Mesenchymal stem cell (in vitro differentiated cells and primary cell): ENCODE results near the gene MACO1.

Source experiments
- DNase-seq: peaks from one replicate; pipeline ENCODE4 v3.0.0-alpha.2; 2013
- H2AFZ ChIP-seq: one replicate; pipeline ENCODE4 v1.6.1; 2013; ENCODE audit warnings: low read depth, mild to moderate bottlenecking, control low read depth, inconsistent platforms, low read length, moderate library complexity
- H2AK5ac ChIP-seq: 2 replicates; pipeline ENCODE4 v1.6.1; 2013; ENCODE audit warnings: low read length, moderate library complexity, mild to moderate bottlenecking, inconsistent platforms; ENCODE audit not compliant: severe bottlenecking
- H2BK120ac ChIP-seq: one replicate; pipeline ENCODE4 v1.6.1; 2013; ENCODE audit warnings: low read depth, mild to moderate bottlenecking, inconsistent platforms, low read length, moderate library complexity
- H2BK12ac ChIP-seq, 2 experiments: one replicate each; pipeline ENCODE4 v1.6.1; 2013; ENCODE audit warnings: inconsistent platforms in 2 of 2, low read length in 2 of 2, mild to moderate bottlenecking in 2 of 2, moderate library complexity in 2 of 2, control low read depth in 1 of 2
- H2BK15ac ChIP-seq: one replicate; pipeline ENCODE4 v1.6.1; 2013; ENCODE audit warnings: mild to moderate bottlenecking, low read depth, inconsistent platforms; ENCODE audit not compliant: poor library complexity, severe bottlenecking
- H2BK5ac ChIP-seq: 2 replicates; pipeline ENCODE4 v1.6.1; 2013; ENCODE audit warnings: low read depth, mild to moderate bottlenecking, low read length, control low read depth, inconsistent platforms; ENCODE audit not compliant: poor library complexity, severe bottlenecking
- H3K14ac ChIP-seq, 2 experiments: one replicate each; pipeline ENCODE4 v1.6.1; 2013; ENCODE audit warnings: inconsistent platforms in 2 of 2, low read length in 2 of 2, control low read depth in 1 of 2, mild to moderate bottlenecking in 1 of 2, moderate library complexity in 1 of 2
- H3K18ac ChIP-seq, 2 experiments: one replicate each; pipeline ENCODE4 v1.6.1; 2013; ENCODE audit warnings: inconsistent platforms in 2 of 2, low read length in 2 of 2, control low read depth in 1 of 2, low read depth in 1 of 2, mild to moderate bottlenecking in 1 of 2
- H3K23ac ChIP-seq, 2 experiments: one replicate each; pipeline ENCODE4 v1.6.1; 2013; ENCODE audit warnings: inconsistent platforms in 2 of 2, low read length in 2 of 2, mild to moderate bottlenecking in 2 of 2, moderate library complexity in 2 of 2, control low read depth in 1 of 2
- H3K27ac ChIP-seq: 2 replicates; pipeline ENCODE4 v1.5.1; 2013; ENCODE audit warnings: mild to moderate bottlenecking, moderate library complexity, low read length, control low read depth, inconsistent platforms; ENCODE audit not compliant: poor library complexity, severe bottlenecking
- H3K27me3 ChIP-seq, 2 experiments: 2 replicates each; pipeline versions ENCODE4 v1.6.1 to v1.7.0; 2013; ENCODE audit warnings: low read length in 2 of 2, mild to moderate bottlenecking in 2 of 2, moderate library complexity in 2 of 2, control low read depth in 1 of 2, inconsistent platforms in 1 of 2; ENCODE audit not compliant: control insufficient read depth in 1 of 2, insufficient read depth in 1 of 2
- H3K36me3 ChIP-seq, 2 experiments: 2 replicates each; pipeline versions ENCODE4 v1.6.1 to v1.7.0; 2013; ENCODE audit warnings: low read length in 2 of 2, control low read depth in 1 of 2, inconsistent platforms in 1 of 2, low read depth in 1 of 2, mild to moderate bottlenecking in 1 of 2; ENCODE audit not compliant: insufficient read depth in 2 of 2, control insufficient read depth in 1 of 2
- H3K4ac ChIP-seq, 2 experiments: one replicate each; pipeline ENCODE4 v1.6.1; 2013; ENCODE audit warnings: inconsistent platforms in 2 of 2, low read length in 2 of 2, mild to moderate bottlenecking in 2 of 2, moderate library complexity in 2 of 2, control low read depth in 1 of 2, low read depth in 1 of 2
- H3K4me1 ChIP-seq: 2 replicates; pipeline ENCODE4 v1.6.1; 2013; ENCODE audit warnings: low read depth, low read length, control low read depth; ENCODE audit not compliant: control insufficient read depth, insufficient read depth
- H3K4me2 ChIP-seq: 2 replicates; pipeline ENCODE4 v1.6.1; 2013; ENCODE audit warnings: low read length, mild to moderate bottlenecking, inconsistent platforms; ENCODE audit not compliant: poor library complexity, severe bottlenecking
- H3K4me3 ChIP-seq, 2 experiments: 2 replicates each; pipeline versions ENCODE4 v1.5.1 to v1.7.0; 2013; ENCODE audit warnings: low read length in 2 of 2, mild to moderate bottlenecking in 2 of 2, control low read depth in 1 of 2, low read depth in 1 of 2; ENCODE audit not compliant: insufficient read depth in 1 of 2
- H3K79me1 ChIP-seq: replicated peaks from 2 replicates; pipeline ENCODE4 v1.6.1; 2013; ENCODE audit warnings: mild to moderate bottlenecking, control low read depth, low read length, inconsistent platforms; ENCODE audit not compliant: poor library complexity, severe bottlenecking
- H3K9ac ChIP-seq: 2 replicates; pipeline ENCODE4 v1.7.0; 2013; ENCODE audit warnings: mild to moderate bottlenecking, low read length, moderate library complexity
- H3K9me3 ChIP-seq: 2 replicates; pipeline ENCODE4 v1.7.0; 2013; ENCODE audit warnings: mild to moderate bottlenecking, low read length; ENCODE audit not compliant: control insufficient read depth
- H4K8ac ChIP-seq: one replicate; pipeline ENCODE4 v1.6.1; 2013; ENCODE audit warnings: inconsistent platforms, mild to moderate bottlenecking, low read length, moderate library complexity
- H4K91ac ChIP-seq: one replicate; pipeline ENCODE4 v1.6.1; 2013; ENCODE audit warnings: mild to moderate bottlenecking, low read length, inconsistent platforms
- WGBS: methylation state at CpG from one replicate; pipeline ENCODE4 v1.1.7; 2013; ENCODE audit warnings: mixed read lengths; 5-methylcytosine and 5-hydroxymethylcytosine counted together

Gene MACO1

GRCh38 chr1:25486602-25487001 lies 55.9 kb downstream of the MACO1 start:
- H3K4ac ChIP-seq: no peak overlapping the region
- WGBS: 86% methylated on average over 1 of the region's 1 CpG
- peaks cover 16 to 62% of the 10 kb centered on the region in 2 experiments for H3K36me3 ChIP-seq
- H3K9ac ChIP-seq: no peak overlapping the region
- no peak overlapping the region for H2AFZ ChIP-seq
- H3K23ac ChIP-seq: no peak overlapping the region
- no peak overlapping the region for H2BK15ac ChIP-seq
- H3K79me1 ChIP-seq: peaks cover 20% of the 10 kb centered on the region
- no peak overlapping the region for H3K18ac ChIP-seq
- no peak overlapping the region for H3K14ac ChIP-seq
- H3K4me2 ChIP-seq: no peak overlapping the region
- H3K4me1 ChIP-seq: no peaks in the 10 kb centered on the region
- no peaks in the 10 kb centered on the region for H3K9me3 ChIP-seq
- no peak overlapping the region for H3K27ac ChIP-seq
- no peak overlapping the region for H2BK5ac ChIP-seq
- peak; percentile 54 for DNase-seq
- no peak overlapping the region for H2BK120ac ChIP-seq
- H4K8ac ChIP-seq: no peak overlapping the region
- H4K91ac ChIP-seq: no peak overlapping the region
- H2AK5ac ChIP-seq: no peak overlapping the region
- H3K27me3 ChIP-seq: no peaks in the 10 kb centered on the region
- no peak overlapping the region for H3K4me3 ChIP-seq
- no peak overlapping the region for H2BK12ac ChIP-seq

GRCh38 chr1:25487628-25488027 lies 56.9 kb downstream of the MACO1 start:
- H2BK15ac ChIP-seq: no peak overlapping the region
- DNase-seq: no peak
- H3K18ac ChIP-seq: no peak overlapping the region
- H3K79me1 ChIP-seq: peaks cover 21% of the 10 kb centered on the region
- no peak overlapping the region for H2BK120ac ChIP-seq
- no peak overlapping the region for H4K91ac ChIP-seq
- no peak overlapping the region for H3K14ac ChIP-seq
- 100% methylated on average over 2 of the region's 2 CpGs for WGBS
- no peak overlapping the region for H3K4me2 ChIP-seq
- H2BK5ac ChIP-seq: no peak overlapping the region
- H2AFZ ChIP-seq: no peak overlapping the region
- no peaks in the 10 kb centered on the region for H3K9me3 ChIP-seq
- H3K4me3 ChIP-seq: no peak overlapping the region
- no peak overlapping the region for H3K23ac ChIP-seq
- no peak overlapping the region for H2BK12ac ChIP-seq
- H3K9ac ChIP-seq: no peak overlapping the region
- no peak overlapping the region for H3K4ac ChIP-seq
- H3K4me1 ChIP-seq: no peaks in the 10 kb centered on the region
- H2AK5ac ChIP-seq: no peak overlapping the region
- no peaks in the 10 kb centered on the region for H3K27me3 ChIP-seq
- H4K8ac ChIP-seq: no peak overlapping the region
- H3K36me3 ChIP-seq: peaks cover 25 to 72% of the 10 kb centered on the region in 2 experiments
- no peak overlapping the region for H3K27ac ChIP-seq

DNA sequence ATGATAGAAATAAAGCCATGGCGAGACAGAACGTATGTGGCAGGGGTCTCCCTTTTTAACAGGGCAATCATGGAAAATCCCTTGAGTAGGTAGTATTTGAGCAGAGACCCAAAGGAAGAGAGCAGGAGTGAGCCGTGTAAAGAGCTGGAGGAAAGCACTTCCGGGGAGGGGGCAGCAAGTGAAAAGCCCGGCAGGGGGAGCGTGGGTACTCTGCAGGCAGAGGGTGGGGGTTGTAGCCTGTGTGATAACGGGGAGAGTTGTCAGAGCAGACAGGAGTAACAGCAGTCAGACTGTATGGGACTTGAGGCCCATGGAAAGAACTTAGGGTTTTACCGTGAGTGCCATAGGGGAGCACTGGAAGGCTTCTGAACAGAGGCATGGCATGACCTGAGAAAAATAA lies 61.6 kb downstream of the MACO1 start:
- H4K8ac ChIP-seq: no peak overlapping the region
- no peak overlapping the region for H2AFZ ChIP-seq
- H3K4me3 ChIP-seq: no peak overlapping the region
- no peak overlapping the region for H3K27ac ChIP-seq
- no peak overlapping the region for H3K4me2 ChIP-seq
- H2BK15ac ChIP-seq: no peak overlapping the region
- H2AK5ac ChIP-seq: no peak overlapping the region
- H3K4me1 ChIP-seq: no peaks in the 10 kb centered on the region
- no peak overlapping the region for H4K91ac ChIP-seq
- H3K4ac ChIP-seq: no peak overlapping the region
- H3K9me3 ChIP-seq: no peaks in the 10 kb centered on the region
- H2BK12ac ChIP-seq: no peak overlapping the region
- H3K79me1 ChIP-seq: peaks cover 16% of the 10 kb centered on the region
- WGBS: 91% methylated on average over 8 of the region's 8 CpGs
- no peak overlapping the region for H2BK120ac ChIP-seq
- no peak overlapping the region for H2BK5ac ChIP-seq
- H3K18ac ChIP-seq: no peak overlapping the region
- H3K23ac ChIP-seq: no peak overlapping the region
- no peaks in the 10 kb centered on the region for H3K27me3 ChIP-seq
- H3K36me3 ChIP-seq: peaks cover 31 to 70% of the 10 kb centered on the region in 2 experiments
- H3K14ac ChIP-seq: no peak overlapping the region
- H3K9ac ChIP-seq: no peak overlapping the region
- DNase-seq: no peak

- H3K79me1 ChIP-seq: peaks cover 15% of the 10 kb centered on the region
- no peak overlapping the region for H3K9ac ChIP-seq
- no peaks in the 10 kb centered on the region for H3K27me3 ChIP-seq
- peaks cover 37 to 72% of the 10 kb centered on the region in 2 experiments for H3K36me3 ChIP-seq
- no peaks in the 10 kb centered on the region for H3K9me3 ChIP-seq
- H3K27ac ChIP-seq: no peak overlapping the region
- no peak overlapping the region for H3K4me3 ChIP-seq
- H3K14ac ChIP-seq: no peak overlapping the region
- no peak overlapping the region for H3K4me2 ChIP-seq
- H2BK15ac ChIP-seq: no peak overlapping the region
- H2AFZ ChIP-seq: no peak overlapping the region
- WGBS: 96% methylated on average over 3 of the region's 3 CpGs
- H4K8ac ChIP-seq: no peak overlapping the region
- no peak overlapping the region for H3K18ac ChIP-seq
- no peak overlapping the region for H3K4ac ChIP-seq
- H2BK12ac ChIP-seq: no peak overlapping the region
- H2AK5ac ChIP-seq: no peak overlapping the region
- H2BK120ac ChIP-seq: no peak overlapping the region
- no peak for DNase-seq
- no peak overlapping the region for H2BK5ac ChIP-seq
- H4K91ac ChIP-seq: no peak overlapping the region
- H3K23ac ChIP-seq: no peak overlapping the region
- no peaks in the 10 kb centered on the region for H3K4me1 ChIP-seq
These were observed 64.3 kb downstream of the MACO1 start for GRCh38 chr1:25494952-25495351.
